IPS-15b (cell line): ENCODE results near the gene TNFAIP1.
A peak's percentile ranks its signal among the peaks of the same experiment; 100 is the strongest.

Experiments used
- H3K27me3 ChIP-seq: one replicate; pipeline ENCODE4 v1.6.1; 2013; ENCODE audit warnings: low read length; ENCODE audit not compliant: control insufficient read depth, insufficient read depth
- H3K36me3 ChIP-seq: one replicate; pipeline ENCODE4 v1.6.1; 2013; ENCODE audit warnings: low read length; ENCODE audit not compliant: control insufficient read depth, insufficient read depth
- H3K4me1 ChIP-seq: one replicate; pipeline ENCODE4 v1.6.1; 2013; ENCODE audit warnings: mild to moderate bottlenecking, low read length; ENCODE audit not compliant: control insufficient read depth, insufficient read depth
- H3K4me3 ChIP-seq: one replicate; pipeline ENCODE4 v1.5.1; 2013; ENCODE audit warnings: low read depth, low read length
- H3K9ac ChIP-seq: one replicate; pipeline ENCODE4 v1.6.1; 2013; ENCODE audit warnings: low read depth, mild to moderate bottlenecking, low read length
- H3K9me3 ChIP-seq: one replicate; pipeline ENCODE4 v1.6.1; 2013; ENCODE audit warnings: mild to moderate bottlenecking, low read length; ENCODE audit not compliant: control insufficient read depth, insufficient read depth

The TNFAIP1 gene

DNA sequence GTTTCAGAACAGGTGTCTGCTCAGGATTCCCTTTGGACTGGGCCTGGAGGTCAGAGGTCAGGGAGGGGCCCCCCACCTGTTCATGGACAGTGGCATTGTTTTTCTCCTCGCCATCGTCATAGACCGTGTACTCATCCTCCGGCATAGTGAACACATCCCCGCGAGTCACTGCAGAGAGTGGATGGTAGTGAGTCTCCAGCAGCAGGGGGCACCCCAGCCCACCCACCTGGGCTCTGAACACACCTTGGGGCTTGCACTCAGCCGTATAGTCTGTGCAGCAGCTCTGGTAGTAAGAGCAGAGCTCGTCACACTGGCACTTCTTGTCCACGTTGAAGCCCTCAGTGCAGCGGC, 34.1 kb downstream of the TNFAIP1 start:
- H3K9ac ChIP-seq: no peak overlapping the region
- H3K4me3 ChIP-seq: no peak overlapping the region
- peaks cover 10% of the 10 kb centered on the region for H3K4me1 ChIP-seq
- no peaks in the 10 kb centered on the region for H3K9me3 ChIP-seq
- peaks cover 25% of the 10 kb centered on the region for H3K27me3 ChIP-seq
- no peaks in the 10 kb centered on the region for H3K36me3 ChIP-seq

GRCh38 chr17:28370035-28370743, 34.6 kb downstream of the TNFAIP1 start, which contains the start of gene VTN:
Gene VTN, minus strand, starts transcription at chr17:28370307. Its CDS starts 104 bp downstream, at chr17:28370203.
- Histone ChIP-seq H3K4me3 (peak within 1 kb of the TSS; percentile 39), H3K9ac (no peak within 1 kb of the TSS)

GRCh38 chr17:28370744-28371103, 35.2 kb downstream of the TNFAIP1 start:
- Histone ChIP-seq H3K27me3 (peaks cover 30% of the 10 kb centered on the region), H3K9ac (no peak overlapping the region), H3K4me3 (peak overlapping the region; percentile 39), H3K9me3 (no peaks in the 10 kb centered on the region), H3K4me1 (peaks cover 10% of the 10 kb centered on the region), H3K36me3 (no peaks in the 10 kb centered on the region)

More at GRCh38 chr17:28370035-28370743, 34.6 kb downstream of the TNFAIP1 start, which contains the start of gene VTN:
- Histone ChIP-seq H3K4me1 (peaks cover 10% of the 10 kb centered on the region), H3K36me3 (no peaks in the 10 kb centered on the region), H3K27me3 (peaks cover 30% of the 10 kb centered on the region), H3K9me3 (no peaks in the 10 kb centered on the region)

GRCh38 chr17:28371245-28372202, 36.0 kb downstream of the TNFAIP1 start, which contains the start of gene SARM1:
Gene SARM1, plus strand, starts transcription at chr17:28371694. Its CDS starts 339 bp downstream, at chr17:28372033.
- no peak within 1 kb of the TSS for H3K9ac ChIP-seq
- H3K4me3 ChIP-seq: peak within 1 kb of the TSS; percentile 85
- H3K9me3 ChIP-seq: no peaks in the 10 kb centered on the region
- H3K4me1 ChIP-seq: peaks cover 10% of the 10 kb centered on the region
- H3K36me3 ChIP-seq: no peaks in the 10 kb centered on the region
- peaks cover 32% of the 10 kb centered on the region for H3K27me3 ChIP-seq

GRCh38 chr17:28372203-28372944, 36.8 kb downstream of the TNFAIP1 start:
- H3K9me3 ChIP-seq: no peaks in the 10 kb centered on the region
- peak overlapping the region; percentile 85 for H3K4me3 ChIP-seq
- peaks cover 10% of the 10 kb centered on the region for H3K4me1 ChIP-seq
- peaks cover 37% of the 10 kb centered on the region for H3K27me3 ChIP-seq
- H3K9ac ChIP-seq: no peak overlapping the region
- H3K36me3 ChIP-seq: no peaks in the 10 kb centered on the region

- H3K27me3 ChIP-seq: peaks cover 38% of the 10 kb centered on the region
- no peaks in the 10 kb centered on the region for H3K36me3 ChIP-seq
- H3K4me3 ChIP-seq: peak overlapping the region; percentile 85
- peaks cover 10% of the 10 kb centered on the region for H3K4me1 ChIP-seq
- no peaks in the 10 kb centered on the region for H3K9me3 ChIP-seq
- no peak overlapping the region for H3K9ac ChIP-seq
These were observed 37.3 kb downstream of the TNFAIP1 start for GRCh38 chr17:28372945-28373274.

DNA sequence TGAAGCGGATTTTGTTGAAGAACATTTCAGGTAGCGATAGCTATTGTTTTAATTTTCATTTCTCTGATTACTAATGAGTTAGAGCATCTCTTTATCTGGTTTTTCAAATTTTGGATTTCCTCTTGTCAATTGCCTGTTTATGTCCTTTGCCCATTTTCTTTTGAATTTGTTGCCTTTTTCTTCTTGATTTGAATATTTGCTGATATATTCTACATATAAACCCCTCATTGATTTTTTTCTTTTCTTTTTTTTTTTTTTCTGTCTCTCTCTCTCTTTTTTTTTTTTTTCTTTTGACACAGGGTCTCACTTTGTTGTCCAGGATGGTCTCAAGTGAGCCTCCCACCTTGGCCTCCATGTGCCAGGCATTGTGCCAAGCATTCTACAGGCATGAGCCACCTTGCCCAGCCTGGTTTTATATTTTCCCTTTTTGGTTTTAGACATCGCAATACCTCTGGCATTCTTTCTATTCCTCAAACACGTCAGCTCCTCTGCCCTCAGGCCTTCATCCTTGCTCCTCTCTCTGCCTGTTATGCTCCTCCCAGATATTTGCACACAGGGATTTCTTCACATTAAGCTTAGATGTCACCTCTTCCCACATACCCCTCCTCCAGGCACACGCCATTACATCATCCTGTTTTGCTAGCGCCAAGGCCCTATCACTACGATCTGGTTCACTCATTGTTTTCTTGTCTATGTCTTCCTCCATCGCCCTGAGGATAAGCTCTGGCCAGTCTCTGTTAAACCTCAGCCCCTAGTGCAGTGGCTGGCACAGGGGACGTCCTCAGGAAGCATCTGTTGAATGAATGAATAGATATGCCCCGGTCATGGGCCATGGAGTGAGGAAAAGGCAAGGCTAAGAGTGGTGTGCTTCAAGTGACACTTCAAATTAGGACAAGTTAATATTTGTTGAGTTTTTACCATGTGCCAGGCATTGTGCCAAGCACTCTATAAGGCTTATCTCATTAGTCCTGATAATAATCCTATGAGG, 44.5 kb downstream of the TNFAIP1 start:
- Histone ChIP-seq H3K9me3 (no peaks in the 10 kb centered on the region), H3K9ac (no peak overlapping the region), H3K27me3 (peaks cover 78% of the 10 kb centered on the region), H3K4me1 (no peaks in the 10 kb centered on the region), H3K36me3 (no peaks in the 10 kb centered on the region), H3K4me3 (no peak overlapping the region)

- no peaks in the 10 kb centered on the region for H3K4me1 ChIP-seq
- no peak overlapping the region for H3K9ac ChIP-seq
- H3K27me3 ChIP-seq: peaks cover 87% of the 10 kb centered on the region
- H3K9me3 ChIP-seq: no peaks in the 10 kb centered on the region
- H3K36me3 ChIP-seq: no peaks in the 10 kb centered on the region
- peak overlapping the region; percentile 59 for H3K4me3 ChIP-seq
These were observed 45.7 kb downstream of the TNFAIP1 start for GRCh38 chr17:28381141-28381825.

- Histone ChIP-seq H3K4me3 (peak overlapping the region; percentile 60), H3K36me3 (no peaks in the 10 kb centered on the region), H3K9me3 (no peaks in the 10 kb centered on the region), H3K27me3 (peaks cover 81% of the 10 kb centered on the region), H3K9ac (no peak overlapping the region), H3K4me1 (no peaks in the 10 kb centered on the region)
These were observed 48.9 kb downstream of the TNFAIP1 start for GRCh38 chr17:28384281-28385036.

DNA sequence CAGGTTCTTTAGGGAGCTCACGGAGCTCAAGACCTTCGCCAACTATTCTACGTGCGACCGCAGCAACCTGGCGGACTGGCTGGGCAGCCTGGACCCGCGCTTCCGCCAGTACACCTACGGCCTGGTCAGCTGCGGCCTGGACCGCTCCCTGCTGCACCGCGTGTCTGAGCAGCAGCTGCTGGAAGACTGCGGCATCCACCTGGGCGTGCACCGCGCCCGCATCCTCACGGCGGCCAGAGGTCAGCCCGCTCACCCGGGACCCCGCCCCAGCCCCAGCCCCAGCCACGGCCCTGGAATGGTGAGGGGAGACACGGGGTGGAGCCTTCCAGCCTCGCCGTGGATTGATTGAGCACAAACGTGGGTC, 49.5 kb downstream of the TNFAIP1 start:
- Histone ChIP-seq H3K9me3 (no peaks in the 10 kb centered on the region), H3K4me3 (peak overlapping the region; percentile 60), H3K27me3 (peaks cover 76% of the 10 kb centered on the region), H3K36me3 (no peaks in the 10 kb centered on the region), H3K9ac (no peak overlapping the region), H3K4me1 (no peaks in the 10 kb centered on the region)
